Breast epithelium (tissue), 3 donors: Measurements from ENCODE around the gene MAST4.

Experiments
- POLR2A ChIP-seq: fragments of 450-650 bp; IDR thresholded peaks from one replicate; pipeline ENCODE4 v1.6.1; 2016; ENCODE audit warnings: antibody characterized with exemption, mild to moderate bottlenecking, moderate library complexity
- TF ChIP-seq, protein P1 (sequence below), 3 donors: fragments of 450-650 bp; IDR thresholded peaks; one replicate each; pipeline ENCODE4 v1.5.1; 2016 to 2017; ENCODE audit warnings: antibody characterized with exemption in 3 of 3, mild to moderate bottlenecking in 3 of 3, moderate library complexity in 3 of 3

DNA sequence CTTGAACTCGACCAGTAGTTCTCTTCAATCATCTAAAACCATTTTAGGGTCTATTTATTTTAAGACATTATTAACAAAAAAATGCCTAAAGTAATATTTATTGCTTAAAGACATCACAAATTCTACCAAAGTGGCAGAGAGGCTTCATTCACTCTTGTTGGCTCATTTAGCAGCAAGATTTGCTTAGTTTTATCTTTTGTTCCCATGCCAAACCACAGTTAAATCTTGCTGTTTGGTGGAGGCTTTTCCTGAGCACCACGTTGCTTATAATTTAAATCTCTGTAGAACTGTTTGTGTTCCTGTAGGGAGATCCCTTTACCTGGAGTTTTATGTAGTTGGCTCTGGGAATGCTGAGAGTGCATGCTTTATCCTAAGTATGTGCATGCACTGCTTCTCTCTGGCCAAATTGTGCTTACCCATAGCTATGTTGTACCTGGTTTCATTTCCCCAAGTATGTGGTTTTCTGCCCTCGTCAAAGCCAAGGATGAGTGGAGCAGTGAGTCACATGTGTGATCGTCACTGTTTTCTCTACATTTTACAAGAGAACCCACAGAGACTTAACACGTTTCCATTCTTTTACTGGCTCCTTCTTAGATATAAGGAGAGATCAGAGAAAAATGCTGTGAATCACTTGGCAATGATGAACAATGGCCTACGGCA, 42.1 kb upstream of the MAST4 start:
- TF ChIP-seq, protein P1, sequence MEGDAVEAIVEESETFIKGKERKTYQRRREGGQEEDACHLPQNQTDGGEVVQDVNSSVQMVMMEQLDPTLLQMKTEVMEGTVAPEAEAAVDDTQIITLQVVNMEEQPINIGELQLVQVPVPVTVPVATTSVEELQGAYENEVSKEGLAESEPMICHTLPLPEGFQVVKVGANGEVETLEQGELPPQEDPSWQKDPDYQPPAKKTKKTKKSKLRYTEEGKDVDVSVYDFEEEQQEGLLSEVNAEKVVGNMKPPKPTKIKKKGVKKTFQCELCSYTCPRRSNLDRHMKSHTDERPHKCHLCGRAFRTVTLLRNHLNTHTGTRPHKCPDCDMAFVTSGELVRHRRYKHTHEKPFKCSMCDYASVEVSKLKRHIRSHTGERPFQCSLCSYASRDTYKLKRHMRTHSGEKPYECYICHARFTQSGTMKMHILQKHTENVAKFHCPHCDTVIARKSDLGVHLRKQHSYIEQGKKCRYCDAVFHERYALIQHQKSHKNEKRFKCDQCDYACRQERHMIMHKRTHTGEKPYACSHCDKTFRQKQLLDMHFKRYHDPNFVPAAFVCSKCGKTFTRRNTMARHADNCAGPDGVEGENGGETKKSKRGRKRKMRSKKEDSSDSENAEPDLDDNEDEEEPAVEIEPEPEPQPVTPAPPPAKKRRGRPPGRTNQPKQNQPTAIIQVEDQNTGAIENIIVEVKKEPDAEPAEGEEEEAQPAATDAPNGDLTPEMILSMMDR (IDR thresholded peaks at IDR 0.05), result no peak
- no peak for TF ChIP-seq POLR2A
